Liver (tissue), 9 donors: ENCODE measurements around the gene MYO15A. TPM values are rescaled to one million over a fixed set of nuclear protein-coding genes. Genes with fewer than 3 reads are reported as not detected.

Experiments
- DNase-seq: peaks from one replicate; pipeline ENCODE4 v3.0.0-alpha.2; 2017; ENCODE audit warnings: low spot score
- H3K27ac ChIP-seq, 2 donors: one replicate each; pipeline ENCODE4 v1.7.0; 2013; ENCODE audit warnings: inconsistent platforms in 2 of 2, low read length in 2 of 2, control low read depth in 1 of 2, low read depth in 1 of 2, mild to moderate bottlenecking in 1 of 2
- H3K27me3 ChIP-seq, 4 donors: one replicate each; pipeline versions ENCODE4 v1.6.1 to v1.7.0; 2013; ENCODE audit warnings: low read length in 3 of 4, inconsistent platforms in 1 of 4, mild to moderate bottlenecking in 1 of 4, moderate library complexity in 1 of 4; ENCODE audit not compliant: control insufficient read depth in 4 of 4, insufficient read depth in 4 of 4
- H3K36me3 ChIP-seq, 4 donors: one replicate each; pipeline versions ENCODE4 v1.6.1 to v1.7.0; 2013; ENCODE audit warnings: low read length in 3 of 4, mild to moderate bottlenecking in 3 of 4, low read depth in 1 of 4, moderate library complexity in 1 of 4; ENCODE audit not compliant: control insufficient read depth in 4 of 4, insufficient read depth in 3 of 4
- H3K4me1 ChIP-seq, 4 donors: one replicate each; pipeline versions ENCODE4 v1.6.1 to v1.7.0; 2013; ENCODE audit warnings: low read length in 3 of 4, mild to moderate bottlenecking in 3 of 4, moderate library complexity in 1 of 4; ENCODE audit not compliant: control insufficient read depth in 4 of 4, insufficient read depth in 4 of 4
- H3K4me3 ChIP-seq, 3 donors: one replicate each; pipeline versions ENCODE4 v1.6.1 to v1.7.0; 2013; ENCODE audit warnings: low read length in 3 of 3, control low read depth in 1 of 3, low read depth in 1 of 3, mild to moderate bottlenecking in 1 of 3
- H3K9ac ChIP-seq, 2 donors: one replicate each; pipeline ENCODE4 v1.7.0; 2013; ENCODE audit warnings: low read length in 2 of 2, mild to moderate bottlenecking in 2 of 2, moderate library complexity in 2 of 2, control low read depth in 1 of 2, low read depth in 1 of 2
- H3K9me3 ChIP-seq, 4 donors: one replicate each; pipeline versions ENCODE4 v1.6.1 to v1.7.0; 2013; ENCODE audit warnings: low read length in 3 of 4; ENCODE audit not compliant: control insufficient read depth in 4 of 4
- EGR1 ChIP-seq, 2 donors: IDR thresholded peaks; 2 replicates each; pipeline ENCODE4 v1.6.1; 2016 to 2018; ENCODE audit warnings: antibody characterized with exemption in 2 of 2, low read depth in 2 of 2
- FOXA1 ChIP-seq: IDR thresholded peaks from 2 replicates; pipeline ENCODE4 v1.6.1; 2016; ENCODE audit warnings: antibody characterized with exemption
- FOXA2 ChIP-seq: IDR thresholded peaks from 2 replicates; pipeline ENCODE4 v1.6.1; 2016; ENCODE audit warnings: antibody characterized with exemption
- GABPA ChIP-seq, 2 donors: IDR thresholded peaks in 1 of 2; conservative IDR thresholded peaks in 1 of 2; 2 replicates each; pipeline ENCODE4 v1.6.1; 2016; ENCODE audit warnings: antibody characterized with exemption in 2 of 2, mild to moderate bottlenecking in 1 of 2, moderate library complexity in 1 of 2
- HNF4A ChIP-seq, 2 donors: conservative IDR thresholded peaks; 2 replicates each; pipeline ENCODE4 v1.6.1; 2016; ENCODE audit warnings: antibody characterized with exemption in 2 of 2, mild to moderate bottlenecking in 2 of 2
- HNF4G ChIP-seq: IDR thresholded peaks from 2 replicates; pipeline ENCODE4 v1.6.1; 2016; ENCODE audit warnings: antibody characterized with exemption
- JUND ChIP-seq, 2 donors: IDR thresholded peaks; 2 replicates each; pipeline ENCODE4 v1.6.1; 2016; ENCODE audit warnings: antibody characterized with exemption in 2 of 2
- MAX ChIP-seq: IDR thresholded peaks from 2 replicates; pipeline ENCODE4 v1.6.1; 2016; ENCODE audit warnings: antibody characterized with exemption
- NR2F2 ChIP-seq: IDR thresholded peaks from 2 replicates; pipeline ENCODE4 v1.6.1; 2016; ENCODE audit warnings: antibody characterized with exemption
- RAD21 ChIP-seq, 2 donors: IDR thresholded peaks; 2 replicates each; pipeline ENCODE4 v1.6.1; 2016; ENCODE audit warnings: antibody characterized with exemption in 2 of 2, mild to moderate bottlenecking in 2 of 2
- REST ChIP-seq: IDR thresholded peaks from 2 replicates; pipeline ENCODE4 v1.6.1; 2016; ENCODE audit warnings: antibody characterized with exemption, mild to moderate bottlenecking
- RXRA ChIP-seq, 2 donors: IDR thresholded peaks; 2 replicates each; pipeline ENCODE4 v1.6.1; 2017 to 2018; ENCODE audit warnings: antibody characterized with exemption in 2 of 2, mild to moderate bottlenecking in 1 of 2
- SP1 ChIP-seq: IDR thresholded peaks from 2 replicates; pipeline ENCODE4 v1.6.1; 2018; ENCODE audit warnings: antibody characterized with exemption, mild to moderate bottlenecking
- TAF1 ChIP-seq: conservative IDR thresholded peaks from 2 replicates; pipeline ENCODE4 v1.6.1; 2016; ENCODE audit warnings: antibody characterized with exemption, mild to moderate bottlenecking
- YY1 ChIP-seq: IDR thresholded peaks from 2 replicates; pipeline ENCODE4 v1.6.1; 2016; ENCODE audit warnings: antibody characterized with exemption, mild to moderate bottlenecking
- whole genome bisulfite sequencing: extraction: QIAGEN DNeasy Blood & Tissue Kit; methylation state at CpG from one replicate; pipeline ENCODE4 v1.1.7; 2013; 5-methylcytosine and 5-hydroxymethylcytosine counted together
- polyA plus RNA-seq, 2 donors: library from polyadenylated mRNA; stranded (reverse) in 1 of 2; unstranded in 1 of 2; fragments of 200-250 nt in 1 of 2; fragments of >200 nt in 1 of 2; fragmentation: Nextera tagmentation in 1 of 2; extraction: Ambion mirVana in 1 of 2; gene quantifications; one replicate each; pipeline versions ENCODE4 v1.2.1 to v1.2.3, GENCODE V29; 2013 to 2015
- total RNA-seq, 2 donors: library from RNA; depleted of rRNA; stranded (reverse); fragments of >200 nt; gene quantifications; one replicate each; pipeline ENCODE4 v1.2.3, GENCODE V29; 2014
- TF ChIP-seq, protein P1 (sequence below): IDR thresholded peaks from 2 replicates; pipeline ENCODE4 v1.6.1; 2016; ENCODE audit warnings: antibody characterized with exemption
- TF ChIP-seq, protein P2 (sequence below): IDR thresholded peaks from 2 replicates; pipeline ENCODE4 v1.6.1; 2016; ENCODE audit warnings: antibody characterized with exemption
- TF ChIP-seq, protein P3 (sequence below): fragments of 150-350 bp; IDR thresholded peaks from 2 replicates; pipeline ENCODE4 v1.5.1; 2017; ENCODE audit warnings: improper control_type of control experiment, low read depth, low read length; ENCODE audit not compliant: missing input control
- donor health status: healthy.
- donor health status: healthy.
- donor health status: healthy.
- donor health status: healthy.
- donor health status: healthy.

Gene MYO15A
- total and polyA plus RNA-seq, 4 donors: 0.15 to 2.9 (median 0.97) TPM

DNA sequence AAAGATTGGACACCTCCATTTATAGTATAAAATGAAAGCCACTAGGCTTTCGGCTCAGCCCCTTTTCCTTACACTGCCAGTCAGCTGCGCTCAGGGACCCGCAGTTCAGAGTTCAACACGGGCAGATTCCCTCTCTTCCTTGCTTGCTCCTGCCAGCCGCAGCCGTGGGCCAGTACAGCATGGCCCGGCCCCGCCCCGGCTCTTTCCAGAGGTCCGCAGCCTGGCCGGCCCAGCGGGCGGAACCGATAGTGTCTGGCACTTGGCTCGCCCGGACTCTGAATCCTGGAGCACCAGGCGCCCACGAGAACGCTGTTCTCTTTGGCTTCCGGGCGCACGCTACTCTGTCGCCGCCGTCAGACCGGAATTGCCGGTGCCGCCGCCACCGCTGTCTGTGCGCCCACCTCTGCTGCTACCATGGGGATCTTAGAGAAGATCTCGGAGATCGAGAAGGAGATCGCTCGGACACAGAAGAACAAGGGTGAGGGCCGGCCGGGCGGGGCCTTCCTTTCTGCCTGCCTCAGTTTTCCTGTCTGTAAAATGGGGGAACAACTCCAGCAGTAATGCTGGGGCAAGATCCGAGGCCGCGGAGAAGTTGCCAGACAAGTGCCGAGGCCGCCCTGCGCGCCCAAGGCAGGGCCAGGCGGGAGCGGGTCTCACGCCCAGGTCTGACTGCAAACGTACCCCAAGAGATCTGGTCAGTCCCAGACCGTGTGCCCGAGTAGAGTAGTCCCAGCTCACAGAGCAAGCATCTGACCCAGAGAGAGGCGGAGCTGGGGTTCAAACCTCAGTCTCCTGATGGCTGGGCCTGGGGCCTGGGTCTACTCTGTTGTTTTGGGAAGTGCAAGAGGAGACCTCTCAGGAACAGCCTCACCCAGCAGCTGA, 20.7 kb upstream of the MYO15A start, which contains the start of gene DRG2:
TSS of gene DRG2 (plus strand) at position 339 of the 882 bp plus-strand sequence. CDS start at position 415, 76 bp downstream.
- peak within 1 kb of the TSS; percentile 69 to 92 (median 92) for H3K4me3 ChIP-seq
- H3K36me3 ChIP-seq: peaks cover 0 to 6% (median 3%) of the 10 kb centered on the region in 4 donors
- no peaks in the 10 kb centered on the region for H3K27me3 ChIP-seq
- TF ChIP-seq FOXA2: peak; percentile 10
- TF ChIP-seq RXRA (IDR thresholded peaks at IDR 0.05): peak; percentile 55 to 70
- peak; percentile 77 to 83 for TF ChIP-seq HNF4A (conservative IDR thresholded peaks at IDR 0.05)
- peak; percentile 70 for TF ChIP-seq REST
- peak; percentile 82 for TF ChIP-seq MAX
- TF ChIP-seq, protein P1, sequence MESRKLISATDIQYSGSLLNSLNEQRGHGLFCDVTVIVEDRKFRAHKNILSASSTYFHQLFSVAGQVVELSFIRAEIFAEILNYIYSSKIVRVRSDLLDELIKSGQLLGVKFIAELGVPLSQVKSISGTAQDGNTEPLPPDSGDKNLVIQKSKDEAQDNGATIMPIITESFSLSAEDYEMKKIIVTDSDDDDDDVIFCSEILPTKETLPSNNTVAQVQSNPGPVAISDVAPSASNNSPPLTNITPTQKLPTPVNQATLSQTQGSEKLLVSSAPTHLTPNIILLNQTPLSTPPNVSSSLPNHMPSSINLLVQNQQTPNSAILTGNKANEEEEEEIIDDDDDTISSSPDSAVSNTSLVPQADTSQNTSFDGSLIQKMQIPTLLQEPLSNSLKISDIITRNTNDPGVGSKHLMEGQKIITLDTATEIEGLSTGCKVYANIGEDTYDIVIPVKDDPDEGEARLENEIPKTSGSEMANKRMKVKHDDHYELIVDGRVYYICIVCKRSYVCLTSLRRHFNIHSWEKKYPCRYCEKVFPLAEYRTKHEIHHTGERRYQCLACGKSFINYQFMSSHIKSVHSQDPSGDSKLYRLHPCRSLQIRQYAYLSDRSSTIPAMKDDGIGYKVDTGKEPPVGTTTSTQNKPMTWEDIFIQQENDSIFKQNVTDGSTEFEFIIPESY: peak; percentile 59
- TF ChIP-seq NR2F2: peak; percentile 72
- peak; percentile 65 for TF ChIP-seq TAF1
- TF ChIP-seq HNF4G: peak; percentile 22
- TF ChIP-seq RAD21 (IDR thresholded peaks at IDR 0.05): peak; percentile 42 to 63
- peak; percentile 90 for TF ChIP-seq SP1
- TF ChIP-seq YY1: peak; percentile 92
- TF ChIP-seq, protein P2, sequence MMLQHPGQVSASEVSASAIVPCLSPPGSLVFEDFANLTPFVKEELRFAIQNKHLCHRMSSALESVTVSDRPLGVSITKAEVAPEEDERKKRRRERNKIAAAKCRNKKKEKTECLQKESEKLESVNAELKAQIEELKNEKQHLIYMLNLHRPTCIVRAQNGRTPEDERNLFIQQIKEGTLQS: peak; percentile 58
- no peak for TF ChIP-seq FOXA1
- TF ChIP-seq JUND (IDR thresholded peaks at IDR 0.05): no peak
- TF ChIP-seq EGR1 (IDR thresholded peaks at IDR 0.05; ENCODE audit: low read depth in 2 of 2): peak in 1 of 2 donors; percentile 49
- TF ChIP-seq GABPA (IDR thresholded peaks at IDR 0.05 in 1 of 2, conservative IDR thresholded peaks at IDR 0.05 in 1 of 2): peak; percentile 88 to 95
- TF ChIP-seq, protein P3, sequence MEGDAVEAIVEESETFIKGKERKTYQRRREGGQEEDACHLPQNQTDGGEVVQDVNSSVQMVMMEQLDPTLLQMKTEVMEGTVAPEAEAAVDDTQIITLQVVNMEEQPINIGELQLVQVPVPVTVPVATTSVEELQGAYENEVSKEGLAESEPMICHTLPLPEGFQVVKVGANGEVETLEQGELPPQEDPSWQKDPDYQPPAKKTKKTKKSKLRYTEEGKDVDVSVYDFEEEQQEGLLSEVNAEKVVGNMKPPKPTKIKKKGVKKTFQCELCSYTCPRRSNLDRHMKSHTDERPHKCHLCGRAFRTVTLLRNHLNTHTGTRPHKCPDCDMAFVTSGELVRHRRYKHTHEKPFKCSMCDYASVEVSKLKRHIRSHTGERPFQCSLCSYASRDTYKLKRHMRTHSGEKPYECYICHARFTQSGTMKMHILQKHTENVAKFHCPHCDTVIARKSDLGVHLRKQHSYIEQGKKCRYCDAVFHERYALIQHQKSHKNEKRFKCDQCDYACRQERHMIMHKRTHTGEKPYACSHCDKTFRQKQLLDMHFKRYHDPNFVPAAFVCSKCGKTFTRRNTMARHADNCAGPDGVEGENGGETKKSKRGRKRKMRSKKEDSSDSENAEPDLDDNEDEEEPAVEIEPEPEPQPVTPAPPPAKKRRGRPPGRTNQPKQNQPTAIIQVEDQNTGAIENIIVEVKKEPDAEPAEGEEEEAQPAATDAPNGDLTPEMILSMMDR: no peak
- peak within 1 kb of the TSS; percentile 50 to 63 for H3K9ac ChIP-seq
- H3K4me1 ChIP-seq: peaks cover 5 to 11% (median 9%) of the 10 kb centered on the region in 4 donors
- DNase-seq: peak; percentile 97
- under 1% methylated on average over 52 of the region's 52 CpGs for WGBS
- peak within 1 kb of the TSS; percentile 59 to 69 for H3K27ac ChIP-seq
- H3K9me3 ChIP-seq: no peaks in the 10 kb centered on the region
